HCT116 (cell line): ENCODE results near the gene PRR36. TPM values are rescaled to one million over a fixed set of nuclear protein-coding genes. Genes with fewer than 3 reads are reported as not detected.

Experiments used
- ATAC-seq: fragments of 200-7000 bp; cut with Tn5 transposase; 2 replicates; pipeline ENCODE4 v1.9.1; 2020; ENCODE audit warnings: mild to moderate bottlenecking, moderate library complexity
- BruUV-seq: library from RNA; stranded (reverse); fragments of 400-500 nt; replicated peaks from 2 replicates; lab custom pipeline; 2021; lab: Mats Ljungman, UMichigan
- CTCF ChIA-PET: fragments of 300-600 bp; sonication (Branson Sonifier 250); formaldehyde crosslinking; loops from one replicate; lab custom pipeline; 2021; ENCODE audit warnings: antibody characterized with exemption; lab: Charles Lee
- POLR2A ChIA-PET: fragments of 300-600, 350-600 bp; sonication (Branson Sonifier 250); formaldehyde crosslinking; loops from one replicate; lab custom pipeline; 2021; ENCODE audit warnings: antibody characterized with exemption; lab: Charles Lee
- RAD21 ChIA-PET, 2 experiments: fragments of 300-600 bp; sonication (Branson Sonifier 250); formaldehyde crosslinking; loops; one replicate each; lab custom pipeline; 2023; ENCODE audit warnings: low total read pairs in 2 of 2; ENCODE audit not compliant: uncharacterized antibody in 2 of 2, unreplicated experiment in 2 of 2, low non-redundant PET in 1 of 2; lab: Charles Lee
- DNase-seq: peaks from one replicate; pipeline ENCODE4 v3.0.0-alpha.2; 2010; ENCODE audit warnings: low read depth, low spot score
- H2AFZ ChIP-seq: fragments of 200-600 bp; shearing (Covaris generic), sonication (generic); 2 replicates; pipeline ENCODE4 v1.6.1; 2017; ENCODE audit warnings: low read depth, mixed run types, mixed read lengths, antibody characterized with exemption, low read length; ENCODE audit not compliant: poor library complexity, severe bottlenecking
- H3K27ac ChIP-seq: 2 replicates; pipeline ENCODE4 v1.5.1; 2012; ENCODE audit warnings: low read depth, low read length
- H3K27me3 ChIP-seq: fragments of 200-600 bp; sonication (generic); 2 replicates; pipeline ENCODE4 v1.6.1; 2016; ENCODE audit warnings: mixed run types, low read length, mixed read lengths; ENCODE audit not compliant: insufficient read depth
- H3K36me3 ChIP-seq, 2 experiments: fragments of 200-500 bp in 1 of 2; fragments of 200-600 bp in 1 of 2; sonication (Bioruptor generic) in 1 of 2; sonication (generic) in 1 of 2; 2 replicates each; pipeline versions ENCODE4 v1.5.1 to v1.6.1; 2014 to 2016; ENCODE audit warnings: low read length in 2 of 2, inconsistent platforms in 1 of 2, mixed read lengths in 1 of 2, mixed run types in 1 of 2; ENCODE audit not compliant: insufficient read depth in 2 of 2, control insufficient read depth in 1 of 2
- H3K4me1 ChIP-seq, 2 experiments: fragments of 200-600 bp in 1 of 2; sonication (generic) in 1 of 2; 2 replicates each; pipeline versions ENCODE4 v1.5.1 to v1.6.1; 2012 to 2017; ENCODE audit warnings: low read length in 2 of 2, inconsistent platforms in 1 of 2, mild to moderate bottlenecking in 1 of 2, mixed read lengths in 1 of 2, mixed run types in 1 of 2, moderate library complexity in 1 of 2; ENCODE audit not compliant: insufficient read depth in 2 of 2, control insufficient read depth in 1 of 2
- H3K4me2 ChIP-seq: fragments of 200-600 bp; sonication (generic); 2 replicates; pipeline ENCODE4 v1.6.1; 2017; ENCODE audit warnings: mixed run types, low read length, mixed read lengths
- H3K4me3 ChIP-seq, 2 experiments: fragments of 200-600 bp in 1 of 2; sonication (generic) in 1 of 2; replicated peaks in 1 of 2; 2 replicates each; pipeline ENCODE4 v1.5.1; 2011 to 2016; ENCODE audit warnings: low read length in 2 of 2, control low read depth in 1 of 2, low read depth in 1 of 2, mild to moderate bottlenecking in 1 of 2, mixed read lengths in 1 of 2, mixed run types in 1 of 2
- H3K79me2 ChIP-seq: fragments of 200-600 bp; sonication (generic); 2 replicates; pipeline ENCODE4 v1.6.1; 2017; ENCODE audit warnings: mild to moderate bottlenecking, mixed run types, low read length, moderate library complexity, mixed read lengths; ENCODE audit not compliant: insufficient read depth
- H3K9ac ChIP-seq: fragments of 200-600 bp; sonication (generic); 2 replicates; pipeline ENCODE4 v1.6.1; 2016; ENCODE audit warnings: low read length, mixed read lengths
- H3K9me2 ChIP-seq: fragments of 200-600 bp; sonication (generic), shearing (Covaris generic); 2 replicates; pipeline ENCODE4 v1.6.1; 2017; ENCODE audit warnings: mixed run types, mild to moderate bottlenecking, moderate library complexity; ENCODE audit not compliant: insufficient read depth
- H3K9me3 ChIP-seq, 2 experiments: fragments of 200-500 bp in 1 of 2; fragments of 200-600 bp in 1 of 2; sonication (Bioruptor generic) in 1 of 2; sonication (generic) in 1 of 2; 2 replicates each; pipeline ENCODE4 v1.6.1; 2014 to 2017; ENCODE audit warnings: low read length in 2 of 2, mixed read lengths in 2 of 2, inconsistent platforms in 1 of 2, low read depth in 1 of 2, mild to moderate bottlenecking in 1 of 2, mixed run types in 1 of 2, moderate library complexity in 1 of 2; ENCODE audit not compliant: control insufficient read depth in 1 of 2, insufficient read depth in 1 of 2
- H4K20me1 ChIP-seq: fragments of 200-600 bp; sonication (generic), shearing (Covaris generic); 2 replicates; pipeline ENCODE4 v1.6.1; 2017; ENCODE audit warnings: mixed run types, mild to moderate bottlenecking, moderate library complexity; ENCODE audit not compliant: insufficient read depth
- ATF3 ChIP-seq: IDR thresholded peaks from 2 replicates; pipeline ENCODE4 v1.6.1; 2012
- CBX3 ChIP-seq: IDR thresholded peaks from 2 replicates; pipeline ENCODE4 v1.6.1; 2012; ENCODE audit warnings: low read depth
- EGR1 ChIP-seq: IDR thresholded peaks from 2 replicates; pipeline ENCODE4 v1.6.1; 2012; ENCODE audit warnings: low read depth
- EZH2 ChIP-seq: fragments of 200-600 bp; sonication (generic); IDR thresholded peaks from 2 replicates; pipeline ENCODE4 v1.6.1; 2017; ENCODE audit warnings: antibody characterized with exemption, mixed run types
- EZH2phosphoT487 ChIP-seq: fragments of 200-600 bp; IDR thresholded peaks from 2 replicates; pipeline ENCODE4 v1.6.1; 2018; ENCODE audit warnings: antibody characterized with exemption, borderline replicate concordance
- FOSL1 ChIP-seq: IDR thresholded peaks from 2 replicates; pipeline ENCODE4 v1.6.1; 2012; ENCODE audit warnings: low read depth
- POLR2AphosphoS5 ChIP-seq: IDR thresholded peaks from 2 replicates; pipeline ENCODE4 v1.6.1; 2011; ENCODE audit warnings: mild to moderate bottlenecking, low read depth, low read length, moderate library complexity
- RAD21 ChIP-seq: IDR thresholded peaks from 2 replicates; pipeline ENCODE4 v1.6.1; 2012; ENCODE audit warnings: low read depth, mild to moderate bottlenecking
- SIN3A ChIP-seq: IDR thresholded peaks from 2 replicates; pipeline ENCODE4 v1.6.1; 2012; ENCODE audit warnings: low read depth
- SRF ChIP-seq: IDR thresholded peaks from 2 replicates; pipeline ENCODE4 v1.6.1; 2012; ENCODE audit warnings: low read depth
- intact Hi-C: fragments of 100-400 bp; cut with micrococcal nuclease; formaldehyde crosslinking; loops from 2 replicates; pipeline ENCODE4 v1.10.0; 2022
- total RNA-seq: library from RNA; stranded (reverse); gene quantifications from one replicate; pipeline ENCODE4 v1.2.1, GENCODE V29; 2021; ENCODE audit not compliant: unreplicated experiment
- TF ChIP-seq, protein P1 (sequence below): IDR thresholded peaks from 2 replicates; pipeline ENCODE4 v1.6.1; 2012; ENCODE audit warnings: low read depth
- TF ChIP-seq, protein P2 (sequence below): IDR thresholded peaks from 2 replicates; pipeline ENCODE4 v1.6.1; 2011; ENCODE audit warnings: mild to moderate bottlenecking, low read length, moderate library complexity; ENCODE audit not compliant: insufficient replicate concordance; ENCODE audit errors: extremely low read depth

Gene PRR36
- total RNA-seq, 1 experiment from 2014 or later: 7.5 TPM

DNA sequence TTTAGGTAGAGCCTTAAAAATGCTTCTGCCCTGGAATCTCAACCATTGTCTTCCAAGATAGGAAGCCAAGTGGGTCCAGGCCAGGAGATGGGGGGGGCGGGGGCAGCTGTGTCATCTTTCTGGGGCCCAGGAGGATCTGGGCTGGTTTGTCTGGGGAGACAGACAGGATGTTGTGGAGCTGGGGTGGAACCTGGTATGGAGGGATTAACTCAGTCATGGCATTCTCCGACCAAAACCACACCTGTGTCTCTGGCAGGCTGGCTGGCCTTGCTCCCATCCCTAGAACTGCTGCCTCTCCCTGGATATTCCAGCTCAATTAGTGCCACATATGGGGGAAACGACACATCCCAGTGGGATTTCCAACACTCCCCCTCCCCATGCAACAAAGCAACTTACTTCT is 26.7 kb upstream of the PRR36 start:
- peaks cover 0 to 9% of the 10 kb centered on the region in 2 experiments; a peak in 2 of 4 replicates for H3K36me3 ChIP-seq
- DNase-seq: no peak
- ChIA-PET RAD21 (no interaction called here), CTCF (interaction anchor here (1.3 kb wide), 1 partner anchor 32 kb away, joined by 5 read pairs; no protein-coding TSS in a partner anchor), POLR2A (interaction anchor here (1.3 to 1.4 kb wide), 3 partner anchors 9 to 32 kb away, joined by 4 to 5 read pairs (median 4); partner anchors contain the start of gene LRRC8E)
- intact Hi-C loops: no loop called here
- no peak for ATAC-seq
- H3K4me1 ChIP-seq: peaks cover 3 to 27% of the 10 kb centered on the region in 2 experiments; a peak in 2 of 4 replicates
- H3K27me3 ChIP-seq: no peaks in the 10 kb centered on the region
- no peak overlapping the region for H2AFZ ChIP-seq
- H3K4me2 ChIP-seq: no peak overlapping the region
- H3K9me3 ChIP-seq: no peaks in the 10 kb centered on the region
- H3K4me3 ChIP-seq: no peak overlapping the region
- no peaks in the 10 kb centered on the region for H3K9me2 ChIP-seq
- no TSS peak for BruUV-seq
- no peak for TF ChIP-seq EZH2phosphoT487
- TF ChIP-seq CBX3: no peak
- no peak for TF ChIP-seq EGR1
- TF ChIP-seq, protein P1, sequence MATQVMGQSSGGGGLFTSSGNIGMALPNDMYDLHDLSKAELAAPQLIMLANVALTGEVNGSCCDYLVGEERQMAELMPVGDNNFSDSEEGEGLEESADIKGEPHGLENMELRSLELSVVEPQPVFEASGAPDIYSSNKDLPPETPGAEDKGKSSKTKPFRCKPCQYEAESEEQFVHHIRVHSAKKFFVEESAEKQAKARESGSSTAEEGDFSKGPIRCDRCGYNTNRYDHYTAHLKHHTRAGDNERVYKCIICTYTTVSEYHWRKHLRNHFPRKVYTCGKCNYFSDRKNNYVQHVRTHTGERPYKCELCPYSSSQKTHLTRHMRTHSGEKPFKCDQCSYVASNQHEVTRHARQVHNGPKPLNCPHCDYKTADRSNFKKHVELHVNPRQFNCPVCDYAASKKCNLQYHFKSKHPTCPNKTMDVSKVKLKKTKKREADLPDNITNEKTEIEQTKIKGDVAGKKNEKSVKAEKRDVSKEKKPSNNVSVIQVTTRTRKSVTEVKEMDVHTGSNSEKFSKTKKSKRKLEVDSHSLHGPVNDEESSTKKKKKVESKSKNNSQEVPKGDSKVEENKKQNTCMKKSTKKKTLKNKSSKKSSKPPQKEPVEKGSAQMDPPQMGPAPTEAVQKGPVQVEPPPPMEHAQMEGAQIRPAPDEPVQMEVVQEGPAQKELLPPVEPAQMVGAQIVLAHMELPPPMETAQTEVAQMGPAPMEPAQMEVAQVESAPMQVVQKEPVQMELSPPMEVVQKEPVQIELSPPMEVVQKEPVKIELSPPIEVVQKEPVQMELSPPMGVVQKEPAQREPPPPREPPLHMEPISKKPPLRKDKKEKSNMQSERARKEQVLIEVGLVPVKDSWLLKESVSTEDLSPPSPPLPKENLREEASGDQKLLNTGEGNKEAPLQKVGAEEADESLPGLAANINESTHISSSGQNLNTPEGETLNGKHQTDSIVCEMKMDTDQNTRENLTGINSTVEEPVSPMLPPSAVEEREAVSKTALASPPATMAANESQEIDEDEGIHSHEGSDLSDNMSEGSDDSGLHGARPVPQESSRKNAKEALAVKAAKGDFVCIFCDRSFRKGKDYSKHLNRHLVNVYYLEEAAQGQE: no peak
- no peaks in the 10 kb centered on the region for H4K20me1 ChIP-seq
- peaks cover 30% of the 10 kb centered on the region for H3K79me2 ChIP-seq
- no peak overlapping the region for H3K9ac ChIP-seq
- H3K27ac ChIP-seq: no peak overlapping the region

DNA sequence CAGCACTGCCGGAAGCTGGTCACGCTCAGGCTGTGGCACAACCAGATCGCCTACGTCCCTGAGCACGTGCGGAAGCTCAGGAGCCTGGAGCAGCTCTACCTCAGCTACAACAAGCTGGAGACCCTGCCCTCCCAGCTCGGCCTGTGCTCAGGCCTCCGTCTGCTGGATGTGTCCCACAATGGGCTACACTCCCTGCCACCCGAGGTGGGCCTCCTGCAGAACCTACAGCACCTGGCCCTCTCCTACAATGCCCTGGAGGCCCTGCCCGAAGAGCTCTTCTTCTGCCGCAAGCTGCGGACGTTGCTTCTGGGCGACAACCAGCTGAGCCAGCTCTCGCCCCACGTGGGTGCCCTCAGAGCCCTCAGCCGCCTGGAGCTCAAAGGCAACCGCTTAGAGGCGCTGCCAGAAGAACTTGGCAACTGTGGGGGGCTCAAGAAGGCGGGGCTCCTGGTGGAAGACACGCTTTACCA is 26.2 kb upstream of the PRR36 start:
- Histone ChIP-seq H3K4me1 (peaks cover 3 to 27% of the 10 kb centered on the region in 2 experiments; a peak in 2 of 4 replicates), H3K9me2 (no peaks in the 10 kb centered on the region), H3K4me2 (no peak overlapping the region), H3K36me3 (peaks cover 0 to 9% of the 10 kb centered on the region in 2 experiments; a peak in 2 of 4 replicates), H3K27me3 (no peaks in the 10 kb centered on the region), H3K79me2 (peaks cover 25% of the 10 kb centered on the region), H2AFZ (no peak overlapping the region), H3K9me3 (no peaks in the 10 kb centered on the region), H3K9ac (no peak overlapping the region), H3K27ac (no peak overlapping the region), H3K4me3 (no peak overlapping the region), H4K20me1 (no peaks in the 10 kb centered on the region)
- ChIA-PET CTCF (interaction anchor here (1.3 kb wide), 1 partner anchor 32 kb away, joined by 5 read pairs; no protein-coding TSS in a partner anchor), POLR2A (interaction anchor here (1.1 to 1.4 kb wide), 4 partner anchors 9 to 31 kb away, joined by 3 to 5 read pairs (median 4); partner anchors contain the start of gene LRRC8E), RAD21 (no interaction called here)
- BruUV-seq: no TSS peak
- ATAC-seq: no peak
- no peak for DNase-seq
- intact Hi-C loops: no loop called here
- TF ChIP-seq RAD21: no peak
- no peak for TF ChIP-seq FOSL1
- TF ChIP-seq EZH2phosphoT487: no peak
- TF ChIP-seq SRF: no peak
- no peak for TF ChIP-seq POLR2AphosphoS5
- TF ChIP-seq EZH2: no peak
- no peak for TF ChIP-seq SIN3A
- TF ChIP-seq, protein P2, sequence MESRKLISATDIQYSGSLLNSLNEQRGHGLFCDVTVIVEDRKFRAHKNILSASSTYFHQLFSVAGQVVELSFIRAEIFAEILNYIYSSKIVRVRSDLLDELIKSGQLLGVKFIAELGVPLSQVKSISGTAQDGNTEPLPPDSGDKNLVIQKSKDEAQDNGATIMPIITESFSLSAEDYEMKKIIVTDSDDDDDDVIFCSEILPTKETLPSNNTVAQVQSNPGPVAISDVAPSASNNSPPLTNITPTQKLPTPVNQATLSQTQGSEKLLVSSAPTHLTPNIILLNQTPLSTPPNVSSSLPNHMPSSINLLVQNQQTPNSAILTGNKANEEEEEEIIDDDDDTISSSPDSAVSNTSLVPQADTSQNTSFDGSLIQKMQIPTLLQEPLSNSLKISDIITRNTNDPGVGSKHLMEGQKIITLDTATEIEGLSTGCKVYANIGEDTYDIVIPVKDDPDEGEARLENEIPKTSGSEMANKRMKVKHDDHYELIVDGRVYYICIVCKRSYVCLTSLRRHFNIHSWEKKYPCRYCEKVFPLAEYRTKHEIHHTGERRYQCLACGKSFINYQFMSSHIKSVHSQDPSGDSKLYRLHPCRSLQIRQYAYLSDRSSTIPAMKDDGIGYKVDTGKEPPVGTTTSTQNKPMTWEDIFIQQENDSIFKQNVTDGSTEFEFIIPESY: no peak
- TF ChIP-seq ATF3: no peak
